Measurements from ENCODE around the gene CEP112.

DNA sequence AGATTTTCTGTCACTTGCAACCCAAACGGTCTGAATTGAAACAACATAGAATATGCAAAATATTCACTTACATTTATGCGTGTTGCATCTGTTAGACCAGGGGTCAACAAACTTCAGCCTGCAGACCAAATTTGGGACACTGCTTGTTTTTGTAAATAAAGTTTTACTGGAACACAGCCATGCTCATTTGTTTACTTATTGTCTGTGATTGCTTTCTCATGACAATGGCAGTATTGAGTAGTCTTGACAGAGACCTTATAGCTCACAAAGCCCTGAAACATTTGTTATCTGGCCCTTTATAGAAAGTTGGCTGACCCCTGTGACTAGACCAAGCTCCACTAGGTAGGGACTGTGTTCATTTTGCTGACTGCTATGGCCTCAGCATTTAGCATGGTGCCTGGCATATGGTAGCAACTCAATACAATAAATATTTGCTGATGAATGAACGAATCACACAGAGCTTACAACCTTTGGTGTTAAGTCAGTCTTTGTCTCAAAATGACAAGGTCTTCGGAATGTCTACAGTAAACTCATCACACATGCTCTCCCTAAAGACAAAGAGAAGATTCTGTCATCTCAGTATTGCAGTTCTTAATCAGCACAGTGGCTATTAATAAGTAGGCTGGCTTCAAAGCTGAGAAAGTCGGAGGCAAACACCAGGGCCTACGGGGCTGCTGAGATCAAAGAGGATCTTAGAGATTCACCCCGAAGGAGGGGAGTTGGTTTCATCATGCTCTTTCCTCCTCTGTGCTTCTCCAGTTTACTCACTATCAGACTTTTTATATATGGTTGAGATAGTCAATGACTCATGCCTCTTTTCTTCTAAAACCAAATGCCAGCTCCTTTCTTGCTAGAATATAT lies 535.3 kb downstream of the CEP112 start:
- TF ChIP-seq, protein P1, sequence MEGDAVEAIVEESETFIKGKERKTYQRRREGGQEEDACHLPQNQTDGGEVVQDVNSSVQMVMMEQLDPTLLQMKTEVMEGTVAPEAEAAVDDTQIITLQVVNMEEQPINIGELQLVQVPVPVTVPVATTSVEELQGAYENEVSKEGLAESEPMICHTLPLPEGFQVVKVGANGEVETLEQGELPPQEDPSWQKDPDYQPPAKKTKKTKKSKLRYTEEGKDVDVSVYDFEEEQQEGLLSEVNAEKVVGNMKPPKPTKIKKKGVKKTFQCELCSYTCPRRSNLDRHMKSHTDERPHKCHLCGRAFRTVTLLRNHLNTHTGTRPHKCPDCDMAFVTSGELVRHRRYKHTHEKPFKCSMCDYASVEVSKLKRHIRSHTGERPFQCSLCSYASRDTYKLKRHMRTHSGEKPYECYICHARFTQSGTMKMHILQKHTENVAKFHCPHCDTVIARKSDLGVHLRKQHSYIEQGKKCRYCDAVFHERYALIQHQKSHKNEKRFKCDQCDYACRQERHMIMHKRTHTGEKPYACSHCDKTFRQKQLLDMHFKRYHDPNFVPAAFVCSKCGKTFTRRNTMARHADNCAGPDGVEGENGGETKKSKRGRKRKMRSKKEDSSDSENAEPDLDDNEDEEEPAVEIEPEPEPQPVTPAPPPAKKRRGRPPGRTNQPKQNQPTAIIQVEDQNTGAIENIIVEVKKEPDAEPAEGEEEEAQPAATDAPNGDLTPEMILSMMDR (optimal IDR thresholded peaks at IDR 0.05 in 1 of 3, IDR thresholded peaks at IDR 0.05 in 1 of 3, conservative IDR thresholded peaks at IDR 0.05 in 1 of 3; ENCODE audit: extremely low read depth in 1 of 3, insufficient read depth in 2 of 3, low read length in 3 of 3) = no peak
- no peak for TF ChIP-seq EZH2 (IDR thresholded peaks at IDR 0.05; ENCODE audit: low read length)

Measured in keratinocyte (primary cell).